ENCODE results near the gene RBKS.

RBKS gene

GRCh38 chr2:27890146-27890923 is at the start of gene RBKS, which contains the start of gene BABAM2 (continued):
- TF ChIP-seq TCF7L2 (IDR thresholded peaks at IDR 0.05; ENCODE audit: borderline replicate concordance, low read depth, low read length) (no peak), ZIC2 (tag by site-specific recombination; IDR thresholded peaks at IDR 0.05) (no peak), ZBTB8A (tag by site-specific recombination; IDR thresholded peaks at IDR 0.05) (peak; percentile 97), TRIM28 (IDR thresholded peaks at IDR 0.05; ENCODE audit: borderline replicate concordance, low read length) (no peak), ZXDB (tag by site-specific recombination; IDR thresholded peaks at IDR 0.05) (peak; percentile 44; the same call in 1 of the 2 replicates), ZSCAN4 (tag by site-specific recombination; IDR thresholded peaks at IDR 0.05) (peak; percentile 46; the same call in 1 of the 2 replicates), PRDM1 (tag by site-specific recombination; IDR thresholded peaks at IDR 0.05) (no peak), ZSCAN16 (tag by site-specific recombination; IDR thresholded peaks at IDR 0.05) (no peak), ZNF202 (tag by site-specific recombination; IDR thresholded peaks at IDR 0.05; ENCODE audit: borderline replicate concordance) (no peak), ZNF488 (tag by site-specific recombination; IDR thresholded peaks at IDR 0.05) (no peak), ZNF623 (tag by site-specific recombination; IDR thresholded peaks at IDR 0.05) (no peak), ZNF707 (tag by site-specific recombination; IDR thresholded peaks at IDR 0.05) (no peak), REST (tag by site-specific recombination; IDR thresholded peaks at IDR 0.05) (peak; percentile 90), ZNF610 (tag by site-specific recombination; IDR thresholded peaks at IDR 0.05; ENCODE audit: borderline replicate concordance) (0 out of 2 replicates have a peak, but pooled peaks have one; percentile 15), HIC1 (tag by site-specific recombination; IDR thresholded peaks at IDR 0.05) (peak; percentile 25; the same call in 1 of the 2 replicates), ZBTB26 (tag by site-specific recombination; optimal IDR thresholded peaks at IDR 0.05) (peak; percentile 80)

GRCh38 chr2:27935026-27935425 is 44.8 kb upstream of the RBKS start:
- Histone ChIP-seq H3K9me3 (ENCODE audit: control insufficient read depth, insufficient read depth, low read depth, low read length) (no peaks in the 10 kb centered on the region), H3K4me1 (ENCODE audit: control insufficient read depth, insufficient read depth, low read length) (no peaks in the 10 kb centered on the region), H3K4me3 (ENCODE audit: low read depth, low read length) (no peak overlapping the region), H3K27ac (ENCODE audit: extremely low read depth, low read depth, low read length) (no peak overlapping the region), H3K36me3 (ENCODE audit: control insufficient read depth in 2 of 2, insufficient read depth in 1 of 2, low read length in 2 of 2) (no peaks in the 10 kb centered on the region; a peak in 1 of 3 replicates)
- POLR2A ChIA-PET: no interaction called here
- CTCF ChIA-PET: no interaction called here
- TF ChIP-seq ZNF548 (tag by site-specific recombination; IDR thresholded peaks at IDR 0.05) (no peak), ZNF23 (tag by site-specific recombination; IDR thresholded peaks at IDR 0.05; ENCODE audit: borderline replicate concordance) (no peak), SP7 (tag by site-specific recombination; IDR thresholded peaks at IDR 0.05) (no peak), ZBTB1 (tag by site-specific recombination; IDR thresholded peaks at IDR 0.05) (no peak), IKZF3 (tag by site-specific recombination; IDR thresholded peaks at IDR 0.05) (no peak), ATF2 (tag by site-specific recombination; IDR thresholded peaks at IDR 0.05; ENCODE audit: low read depth) (no peak), ZBTB17 (tag by site-specific recombination; IDR thresholded peaks at IDR 0.05) (no peak), ZNF266 (tag by site-specific recombination; IDR thresholded peaks at IDR 0.05; ENCODE audit: low read depth) (no peak), ZNF112 (tag by site-specific recombination; IDR thresholded peaks at IDR 0.05) (no peak), ZNF791 (tag by site-specific recombination; IDR thresholded peaks at IDR 0.05) (no peak), YY1 (tag by site-specific recombination; IDR thresholded peaks at IDR 0.05) (no peak)

Measured in HEK293 (cell line).